Omental fat pad (tissue), 4 donors: ENCODE measurements around the gene PTMA. TPM values are rescaled to one million over a fixed set of nuclear protein-coding genes. Genes with fewer than 3 reads are reported as not detected.
"Not testable (repeated sequence)": the region's sequence is repeated elsewhere in the genome, so short reads cannot be mapped to it uniquely, and the experiment has no call there.

ENCODE experiments used
- ATAC-seq: fragments of 150-250 bp; one replicate; pipeline ENCODE4 v1.9.1; 2016; ENCODE audit warnings: mild to moderate bottlenecking, moderate library complexity; ENCODE audit not compliant: low FRiP score
- DNase-seq: peaks from one replicate; pipeline ENCODE4 v3.0.0-alpha.2; 2019; ENCODE audit warnings: low spot score
- CTCF ChIP-seq, 3 donors: fragments of 450-650 bp; IDR thresholded peaks; one replicate each; pipeline ENCODE4 v1.5.1; 2016 to 2017; ENCODE audit warnings: antibody characterized with exemption in 3 of 3, mild to moderate bottlenecking in 3 of 3, moderate library complexity in 2 of 3
- total RNA-seq, 4 donors: library from RNA; depleted of rRNA; stranded (reverse); fragments of >200 nt; gene quantifications; one replicate each; pipeline ENCODE4 v1.1.0, GENCODE V29; 2016

The PTMA gene
- total RNA-seq, 4 donors from 2014 or later = 757 to 1,307 (median 926) TPM

GRCh38 chr2:231732604-231733003 lies 24.3 kb downstream of the PTMA start:
- ATAC-seq = no peak
- no peak for DNase-seq
- TF ChIP-seq CTCF (IDR thresholded peaks at IDR 0.05) = no peak

GRCh38 chr2:231737761-231738160 lies 29.4 kb downstream of the PTMA start:
- ATAC-seq (no peak), DNase-seq (no peak)
- no peak for TF ChIP-seq CTCF (IDR thresholded peaks at IDR 0.05)

GRCh38 chr2:231743376-231744116 lies 35.2 kb downstream of the PTMA start:
- DNase-seq (no peak), ATAC-seq (no peak)
- no peak for TF ChIP-seq CTCF (IDR thresholded peaks at IDR 0.05)

- ATAC-seq = no peak
- no peak for TF ChIP-seq CTCF (IDR thresholded peaks at IDR 0.05)
- no peak for DNase-seq
Measured at GRCh38 chr2:231745303-231746038, 37.1 kb downstream of the PTMA start.

GRCh38 chr2:231748153-231748896 lies 40.0 kb downstream of the PTMA start:
- DNase-seq, ATAC-seq: not testable (repeated sequence)

GRCh38 chr2:231749016-231749415 lies 40.7 kb downstream of the PTMA start:
- DNase-seq, ATAC-seq: not testable (repeated sequence)

GRCh38 chr2:231751042-231751815 lies 42.9 kb downstream of the PTMA start:
- TF ChIP-seq CTCF (IDR thresholded peaks at IDR 0.05) = no peak
- DNase-seq (no peak), ATAC-seq (no peak)
